MM.1S (cell line): ENCODE measurements around the gene NCKAP5.

Source experiments
- EZH2 ChIP-seq: fragments of 300-600 bp; sonication (generic); optimal IDR thresholded peaks from 2 replicates; pipeline ENCODE3; 2017; ENCODE audit warnings: low read depth, mild to moderate bottlenecking, antibody characterized with exemption, low read length, mixed read lengths
- EZH2phosphoT487 ChIP-seq: fragments of 300-600 bp; sonication (generic); IDR thresholded peaks from 2 replicates; pipeline ENCODE4 v1.6.1; 2018; ENCODE audit warnings: antibody characterized with exemption, low read length
- TF ChIP-seq, protein P1 (sequence below): fragments of 300-600 bp; sonication (generic); IDR thresholded peaks from 2 replicates; pipeline ENCODE4 v1.5.1; 2016; ENCODE audit warnings: antibody characterized with exemption, low read length, mixed read lengths

GRCh38 chr2:132824716-132825115, 743.5 kb downstream of the NCKAP5 start:
- TF ChIP-seq EZH2: no peak
- no peak for TF ChIP-seq EZH2phosphoT487
- TF ChIP-seq, protein P1, sequence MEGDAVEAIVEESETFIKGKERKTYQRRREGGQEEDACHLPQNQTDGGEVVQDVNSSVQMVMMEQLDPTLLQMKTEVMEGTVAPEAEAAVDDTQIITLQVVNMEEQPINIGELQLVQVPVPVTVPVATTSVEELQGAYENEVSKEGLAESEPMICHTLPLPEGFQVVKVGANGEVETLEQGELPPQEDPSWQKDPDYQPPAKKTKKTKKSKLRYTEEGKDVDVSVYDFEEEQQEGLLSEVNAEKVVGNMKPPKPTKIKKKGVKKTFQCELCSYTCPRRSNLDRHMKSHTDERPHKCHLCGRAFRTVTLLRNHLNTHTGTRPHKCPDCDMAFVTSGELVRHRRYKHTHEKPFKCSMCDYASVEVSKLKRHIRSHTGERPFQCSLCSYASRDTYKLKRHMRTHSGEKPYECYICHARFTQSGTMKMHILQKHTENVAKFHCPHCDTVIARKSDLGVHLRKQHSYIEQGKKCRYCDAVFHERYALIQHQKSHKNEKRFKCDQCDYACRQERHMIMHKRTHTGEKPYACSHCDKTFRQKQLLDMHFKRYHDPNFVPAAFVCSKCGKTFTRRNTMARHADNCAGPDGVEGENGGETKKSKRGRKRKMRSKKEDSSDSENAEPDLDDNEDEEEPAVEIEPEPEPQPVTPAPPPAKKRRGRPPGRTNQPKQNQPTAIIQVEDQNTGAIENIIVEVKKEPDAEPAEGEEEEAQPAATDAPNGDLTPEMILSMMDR: no peak
